HG03060 (cell line): ENCODE measurements around the gene ANKS1A.
"Not testable (repeated sequence)": the region's sequence is repeated elsewhere in the genome, so short reads cannot be mapped to it uniquely, and the experiment has no call there.

ENCODE experiments used
- ATAC-seq: cut with Tn5 transposase; IDR thresholded peaks from one replicate; pipeline ENCODE4 v1.9.1; 2021; ENCODE audit warnings: low read depth, moderate number of reproducible peaks; ENCODE audit not compliant: unreplicated experiment

Gene ANKS1A, protein sequence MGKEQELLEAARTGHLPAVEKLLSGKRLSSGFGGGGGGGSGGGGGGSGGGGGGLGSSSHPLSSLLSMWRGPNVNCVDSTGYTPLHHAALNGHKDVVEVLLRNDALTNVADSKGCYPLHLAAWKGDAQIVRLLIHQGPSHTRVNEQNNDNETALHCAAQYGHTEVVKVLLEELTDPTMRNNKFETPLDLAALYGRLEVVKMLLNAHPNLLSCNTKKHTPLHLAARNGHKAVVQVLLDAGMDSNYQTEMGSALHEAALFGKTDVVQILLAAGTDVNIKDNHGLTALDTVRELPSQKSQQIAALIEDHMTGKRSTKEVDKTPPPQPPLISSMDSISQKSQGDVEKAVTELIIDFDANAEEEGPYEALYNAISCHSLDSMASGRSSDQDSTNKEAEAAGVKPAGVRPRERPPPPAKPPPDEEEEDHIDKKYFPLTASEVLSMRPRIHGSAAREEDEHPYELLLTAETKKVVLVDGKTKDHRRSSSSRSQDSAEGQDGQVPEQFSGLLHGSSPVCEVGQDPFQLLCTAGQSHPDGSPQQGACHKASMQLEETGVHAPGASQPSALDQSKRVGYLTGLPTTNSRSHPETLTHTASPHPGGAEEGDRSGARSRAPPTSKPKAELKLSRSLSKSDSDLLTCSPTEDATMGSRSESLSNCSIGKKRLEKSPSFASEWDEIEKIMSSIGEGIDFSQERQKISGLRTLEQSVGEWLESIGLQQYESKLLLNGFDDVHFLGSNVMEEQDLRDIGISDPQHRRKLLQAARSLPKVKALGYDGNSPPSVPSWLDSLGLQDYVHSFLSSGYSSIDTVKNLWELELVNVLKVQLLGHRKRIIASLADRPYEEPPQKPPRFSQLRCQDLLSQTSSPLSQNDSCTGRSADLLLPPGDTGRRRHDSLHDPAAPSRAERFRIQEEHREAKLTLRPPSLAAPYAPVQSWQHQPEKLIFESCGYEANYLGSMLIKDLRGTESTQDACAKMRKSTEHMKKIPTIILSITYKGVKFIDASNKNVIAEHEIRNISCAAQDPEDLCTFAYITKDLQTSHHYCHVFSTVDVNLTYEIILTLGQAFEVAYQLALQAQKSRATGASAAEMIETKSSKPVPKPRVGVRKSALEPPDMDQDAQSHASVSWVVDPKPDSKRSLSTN

DNA sequence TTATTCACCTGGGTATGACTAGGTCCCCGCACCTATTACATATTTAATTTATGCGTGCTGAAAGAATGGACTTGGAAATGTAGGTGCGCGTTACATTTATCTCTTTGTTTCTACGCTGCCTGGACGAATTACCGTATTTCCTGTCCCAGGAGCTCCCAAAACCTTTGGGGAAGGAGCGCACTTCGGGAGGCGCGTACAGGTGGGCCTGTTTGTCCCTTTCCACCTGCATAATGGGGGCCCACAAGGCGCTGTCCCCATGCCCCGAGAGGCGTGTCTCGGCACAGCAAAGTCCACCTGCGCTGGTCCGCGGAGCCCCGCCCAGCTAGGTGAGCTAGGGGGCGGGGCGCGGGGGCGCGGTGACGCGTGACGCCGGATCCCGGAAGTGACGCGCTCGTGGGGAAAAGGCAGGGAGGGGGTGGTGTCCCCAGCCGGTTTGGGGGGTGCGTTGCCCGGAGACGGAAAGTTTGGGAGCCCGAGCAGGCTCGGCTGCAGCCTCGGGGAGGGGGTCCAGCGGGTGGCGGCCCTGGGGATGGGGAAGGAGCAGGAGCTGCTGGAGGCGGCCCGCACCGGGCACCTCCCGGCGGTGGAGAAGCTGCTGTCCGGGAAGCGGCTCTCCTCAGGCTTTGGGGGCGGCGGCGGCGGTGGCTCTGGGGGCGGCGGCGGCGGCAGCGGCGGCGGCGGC, at the start of gene ANKS1A:
TSS of gene ANKS1A (plus strand) at position 382 of the 682 bp plus-strand sequence. CDS start at position 530, 148 bp downstream.
- no peak for ATAC-seq

DNA sequence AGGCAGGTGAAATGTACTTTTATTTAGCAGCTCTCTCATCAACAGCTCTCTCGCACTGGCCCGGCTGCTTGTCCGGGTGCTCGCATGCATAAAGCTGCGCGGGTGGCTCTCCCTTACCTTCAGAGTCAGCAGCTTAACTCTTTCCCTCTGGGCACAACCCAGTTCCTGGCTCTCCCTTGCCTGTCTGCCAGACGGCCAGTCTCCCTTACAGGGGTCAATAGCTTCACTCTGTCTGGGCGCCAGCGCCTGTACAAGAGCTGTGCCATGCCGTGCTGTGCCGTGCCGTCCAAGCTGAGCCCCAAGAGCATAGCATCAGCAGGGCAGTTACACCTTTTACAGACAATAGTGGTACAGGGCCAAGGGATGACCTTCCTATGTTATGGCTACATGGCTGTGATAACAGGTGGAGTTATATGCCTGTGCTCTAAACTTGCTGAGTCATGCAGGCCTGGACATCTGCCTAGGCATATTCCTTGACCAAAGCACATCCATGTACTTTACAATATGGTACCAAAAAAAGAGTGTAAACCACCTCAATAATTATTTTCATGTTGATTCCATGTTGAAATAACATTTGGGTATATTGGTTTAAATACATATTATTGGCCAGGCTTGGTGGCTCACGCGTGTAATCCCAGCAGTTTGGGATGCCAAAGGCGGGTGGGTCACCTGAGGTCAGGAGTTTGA, 49.2 kb upstream of the ANKS1A start:
- no peak for ATAC-seq

DNA sequence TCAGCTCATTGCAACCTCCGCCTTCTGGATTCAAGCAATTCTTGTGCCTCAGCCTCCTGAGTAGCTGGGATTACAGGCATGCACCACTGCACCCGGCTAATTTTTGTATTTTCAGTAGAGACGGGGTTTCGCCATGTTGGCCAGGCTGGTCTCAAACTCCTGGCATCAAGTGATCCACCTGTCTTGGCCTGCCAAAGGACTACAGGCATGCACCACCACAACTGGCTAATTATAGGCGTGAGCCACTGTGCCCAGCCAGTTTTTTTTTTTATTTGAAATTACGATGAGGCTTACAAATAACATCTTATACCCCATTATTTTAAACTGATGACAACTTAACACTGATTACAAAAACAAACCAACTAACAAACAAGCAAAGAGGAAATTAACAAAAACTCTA, 40.0 kb upstream of the ANKS1A start:
- ATAC-seq = not testable (repeated sequence)

DNA sequence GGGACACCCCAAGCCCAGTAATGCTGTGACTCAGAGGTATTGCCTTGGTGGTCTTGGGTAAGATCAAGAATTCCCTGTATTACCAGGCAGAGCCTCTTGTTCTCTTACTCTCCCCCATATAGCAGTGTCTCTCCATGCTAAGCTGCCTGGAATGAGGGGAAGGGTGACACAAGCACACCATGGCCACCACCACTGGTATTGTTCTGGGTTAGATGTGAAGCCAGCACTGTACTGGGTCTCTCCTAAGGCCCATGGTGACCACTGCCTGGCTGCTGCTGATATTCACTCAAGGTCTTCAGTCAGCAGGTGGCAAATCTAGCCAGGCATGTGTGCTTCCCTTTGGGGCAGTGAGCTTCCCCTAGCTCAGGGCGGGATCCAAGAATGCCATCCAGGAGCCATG, 37.7 kb upstream of the ANKS1A start:
- ATAC-seq = no peak

DNA sequence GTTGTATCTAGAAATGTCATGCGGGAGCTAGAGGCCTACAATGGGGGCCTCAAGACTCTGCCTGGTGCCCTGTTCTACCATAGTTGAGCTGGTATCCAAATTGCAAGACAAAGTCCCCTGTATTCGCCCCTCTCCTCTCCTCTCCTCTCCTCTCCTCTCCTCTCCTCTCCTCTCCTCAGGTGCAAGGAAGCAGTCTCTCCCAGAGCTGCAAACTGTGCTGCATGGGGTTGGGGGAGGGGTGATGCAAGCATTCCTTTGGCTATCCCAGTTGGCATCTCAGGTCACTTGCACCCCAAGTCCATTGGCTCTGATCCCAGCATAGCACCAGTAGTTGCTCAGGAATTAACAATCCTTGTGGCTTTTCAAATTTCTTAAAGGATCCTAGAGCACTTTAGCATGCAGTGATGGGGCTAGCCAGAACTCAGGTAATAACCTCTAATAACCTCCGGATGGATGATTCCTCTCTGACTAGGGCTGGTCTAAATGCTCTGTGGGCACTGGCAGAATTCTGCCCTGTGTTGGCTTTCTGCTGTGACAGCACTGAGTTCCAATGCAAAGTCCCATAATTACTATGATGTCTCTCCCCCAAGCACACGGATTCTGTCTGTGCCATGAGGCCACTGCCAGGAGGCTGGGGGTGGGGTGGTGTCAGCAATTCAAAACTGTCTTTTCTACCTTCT, 36.5 kb upstream of the ANKS1A start:
- ATAC-seq = no peak

DNA sequence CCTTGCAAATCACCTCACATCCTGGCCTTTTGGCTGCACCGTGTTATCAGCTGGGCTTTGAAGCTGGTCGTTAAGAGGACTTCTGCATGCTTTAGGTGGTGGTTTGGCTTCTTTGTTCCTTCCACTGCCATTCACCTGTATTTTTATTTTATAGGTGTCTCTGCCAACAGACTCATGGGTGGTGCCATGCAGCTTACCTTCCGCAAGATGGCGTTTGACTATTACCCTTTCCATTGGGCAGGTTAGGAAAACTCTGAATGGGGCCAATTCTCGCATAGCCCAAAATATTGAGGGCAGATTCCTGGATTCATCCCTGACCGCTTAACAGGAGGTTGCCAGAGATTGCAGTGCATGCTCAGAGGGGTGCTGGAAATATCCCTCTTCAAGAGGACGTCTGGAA, 33.6 kb upstream of the ANKS1A start:
- ATAC-seq = no peak

DNA sequence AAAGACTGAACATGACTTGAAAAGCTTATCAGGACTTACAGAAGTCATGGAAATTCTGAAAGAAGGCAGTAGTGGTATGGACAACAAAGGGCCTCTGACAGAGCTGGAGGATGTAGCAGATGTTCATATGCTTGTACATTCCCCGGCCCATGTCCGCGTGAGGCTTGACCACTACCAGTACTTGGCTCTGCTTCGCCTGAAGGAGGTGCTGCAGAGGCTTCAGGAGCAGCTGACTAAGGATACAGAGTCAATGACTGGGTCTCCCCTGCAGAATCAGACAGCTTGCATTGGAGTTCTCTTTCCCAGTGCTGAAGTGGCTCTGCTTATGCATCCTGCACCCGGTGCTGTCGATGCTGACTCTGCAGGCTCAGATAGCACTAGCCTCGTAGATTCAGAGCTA, 30.4 kb upstream of the ANKS1A start:
- no peak for ATAC-seq

DNA sequence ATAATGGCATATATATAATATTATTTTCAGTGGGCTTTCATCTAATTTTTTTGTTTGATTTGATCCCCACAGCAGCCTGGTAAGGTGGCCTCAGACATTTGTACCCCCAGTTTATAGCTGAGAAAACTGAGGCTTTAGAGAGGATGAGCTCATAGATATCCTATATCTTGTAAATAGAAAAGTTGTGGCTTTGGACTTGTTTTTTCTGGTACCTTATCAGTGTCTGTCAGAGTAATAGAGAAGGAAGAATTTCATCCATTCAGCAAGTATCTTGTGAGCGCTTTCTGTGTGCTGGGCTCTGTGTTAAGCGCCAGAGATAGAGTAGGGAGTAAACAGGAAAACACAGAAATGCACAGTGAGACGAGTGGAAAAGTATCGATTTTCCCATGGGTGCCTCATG, 29.1 kb upstream of the ANKS1A start:
- no peak for ATAC-seq

DNA sequence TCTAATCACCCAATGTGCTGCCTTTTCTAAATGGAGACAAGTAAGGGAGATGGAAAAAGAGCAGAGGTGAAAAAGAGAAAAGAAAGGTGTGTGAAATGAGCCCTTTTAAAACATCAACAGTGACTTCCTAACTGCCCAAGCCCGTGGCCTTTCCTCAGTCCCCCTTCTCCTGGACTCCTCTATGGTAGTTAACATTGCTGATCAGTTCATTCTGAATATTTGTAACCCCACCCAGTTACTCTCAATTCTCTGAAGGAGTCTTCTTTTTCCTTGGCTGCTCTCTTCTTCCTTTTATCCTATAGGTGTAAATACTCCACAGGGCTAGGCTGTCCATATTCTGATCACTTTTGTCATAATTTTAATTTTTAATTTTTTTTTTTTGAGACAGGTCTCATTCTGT, 28.3 kb upstream of the ANKS1A start:
- no peak for ATAC-seq

DNA sequence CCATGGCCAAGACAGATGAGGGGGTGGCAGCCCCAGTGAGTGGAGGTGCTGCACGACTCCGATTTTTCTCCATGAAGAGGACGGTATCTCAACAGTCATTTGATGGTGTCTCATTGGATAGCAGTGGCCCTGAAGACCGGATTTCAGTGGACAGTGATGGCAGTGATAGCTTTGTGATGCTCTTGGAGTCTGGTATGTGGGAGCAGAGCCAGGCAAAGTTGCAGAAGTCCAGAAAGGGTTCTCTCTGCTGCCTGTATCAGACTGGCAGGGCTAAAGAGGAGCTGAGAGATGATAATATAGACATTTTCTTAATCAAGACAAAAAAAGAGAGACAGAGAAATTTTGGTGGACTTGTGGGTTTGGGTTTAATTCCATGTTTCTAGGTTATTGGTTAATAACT, 25.0 kb upstream of the ANKS1A start:
- no peak for ATAC-seq

DNA sequence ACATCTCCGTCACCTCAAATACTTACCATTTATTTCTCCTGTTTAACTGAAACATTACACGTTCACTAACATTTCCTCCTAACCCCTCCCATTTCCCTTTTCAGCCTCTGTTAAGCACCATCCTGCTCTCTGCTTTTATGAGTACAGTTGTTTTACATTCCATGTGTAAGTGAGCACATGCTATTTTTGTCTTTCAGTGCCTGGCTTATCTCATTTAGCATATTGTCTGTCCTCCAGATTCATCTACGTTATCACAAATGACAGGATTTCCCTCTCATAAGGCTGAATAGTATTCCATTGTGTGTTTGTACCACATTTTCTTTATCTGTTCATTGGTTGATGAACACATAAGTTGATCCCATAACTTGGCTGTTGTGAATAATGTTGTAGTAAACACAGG, 23.9 kb upstream of the ANKS1A start:
- no peak for ATAC-seq

DNA sequence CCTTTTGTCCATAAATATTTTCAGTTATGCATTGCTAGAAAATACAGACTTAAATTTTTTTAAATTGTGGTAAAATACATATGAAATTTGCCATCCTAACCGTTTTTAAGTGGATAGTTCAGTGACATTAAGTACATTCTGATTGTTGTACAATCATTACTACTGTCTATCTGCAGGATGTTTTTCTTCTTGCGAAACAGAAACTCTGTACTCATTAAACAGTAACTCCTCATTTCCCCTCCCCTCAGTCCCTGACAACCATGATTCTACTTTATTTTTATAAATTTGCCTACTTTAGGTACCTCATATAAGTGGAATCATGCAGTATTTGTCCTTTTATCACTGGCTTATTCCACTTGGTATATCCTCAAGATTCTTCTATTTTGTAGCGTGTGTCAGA, 22.5 kb upstream of the ANKS1A start:
- no peak for ATAC-seq

DNA sequence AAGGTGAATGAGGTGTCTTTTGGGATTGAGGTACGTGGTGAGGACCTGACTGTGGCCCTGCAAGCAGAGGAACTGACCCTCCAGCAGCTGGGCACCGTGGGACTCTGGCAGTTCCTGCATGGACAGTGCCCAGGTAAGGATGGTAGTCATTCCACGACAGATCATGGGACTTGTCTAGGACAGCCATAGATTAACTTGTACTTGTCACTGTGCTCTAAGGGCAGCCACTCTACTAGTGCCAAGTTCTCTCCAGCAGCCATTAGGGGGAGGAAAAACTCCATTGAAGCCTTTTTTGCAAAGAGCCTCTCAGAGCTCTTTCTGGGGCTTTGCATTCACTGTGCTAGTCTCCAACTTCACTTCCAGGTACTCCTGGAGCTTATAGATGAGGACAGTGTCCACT, 21.6 kb upstream of the ANKS1A start:
- ATAC-seq = no peak

DNA sequence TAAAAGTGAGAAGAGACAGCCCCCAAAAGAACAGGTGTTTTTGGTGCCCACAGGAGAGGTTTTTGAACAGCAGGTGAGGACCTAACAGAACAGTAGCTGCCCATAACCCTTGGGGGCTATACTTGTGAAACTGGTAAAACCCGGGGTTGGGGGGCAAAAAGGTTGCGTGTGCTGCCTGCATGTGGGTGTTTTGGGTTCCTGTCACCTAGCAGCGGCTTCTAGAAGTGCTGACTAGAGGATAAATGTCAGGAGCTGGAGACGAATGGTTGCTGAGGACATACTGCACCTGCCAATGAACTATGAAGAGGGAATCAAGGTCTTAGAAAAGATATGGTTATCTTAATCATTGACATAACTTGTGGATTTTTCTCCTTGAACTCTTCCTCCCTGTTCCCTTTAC, 17.2 kb upstream of the ANKS1A start:
- no peak for ATAC-seq

DNA sequence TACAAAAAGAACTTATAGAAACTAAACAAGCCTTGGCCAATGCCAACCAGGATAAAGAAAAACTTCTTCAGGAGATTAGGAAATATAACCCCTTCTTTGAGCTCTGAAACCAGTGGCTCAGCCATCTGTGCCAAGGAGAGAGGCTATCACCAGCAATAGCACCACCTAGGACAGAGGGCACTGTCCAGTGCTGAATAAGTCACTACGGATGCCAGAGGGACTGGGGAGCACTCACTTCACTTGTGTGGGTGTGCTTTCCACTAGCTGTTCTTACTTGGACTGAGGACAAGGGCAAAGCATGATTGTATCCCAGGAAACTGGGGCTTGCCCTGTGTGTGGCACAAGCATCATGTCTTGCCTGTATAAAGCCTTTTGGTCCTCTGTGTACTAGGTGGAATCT, 16.7 kb upstream of the ANKS1A start:
- no peak for ATAC-seq

DNA sequence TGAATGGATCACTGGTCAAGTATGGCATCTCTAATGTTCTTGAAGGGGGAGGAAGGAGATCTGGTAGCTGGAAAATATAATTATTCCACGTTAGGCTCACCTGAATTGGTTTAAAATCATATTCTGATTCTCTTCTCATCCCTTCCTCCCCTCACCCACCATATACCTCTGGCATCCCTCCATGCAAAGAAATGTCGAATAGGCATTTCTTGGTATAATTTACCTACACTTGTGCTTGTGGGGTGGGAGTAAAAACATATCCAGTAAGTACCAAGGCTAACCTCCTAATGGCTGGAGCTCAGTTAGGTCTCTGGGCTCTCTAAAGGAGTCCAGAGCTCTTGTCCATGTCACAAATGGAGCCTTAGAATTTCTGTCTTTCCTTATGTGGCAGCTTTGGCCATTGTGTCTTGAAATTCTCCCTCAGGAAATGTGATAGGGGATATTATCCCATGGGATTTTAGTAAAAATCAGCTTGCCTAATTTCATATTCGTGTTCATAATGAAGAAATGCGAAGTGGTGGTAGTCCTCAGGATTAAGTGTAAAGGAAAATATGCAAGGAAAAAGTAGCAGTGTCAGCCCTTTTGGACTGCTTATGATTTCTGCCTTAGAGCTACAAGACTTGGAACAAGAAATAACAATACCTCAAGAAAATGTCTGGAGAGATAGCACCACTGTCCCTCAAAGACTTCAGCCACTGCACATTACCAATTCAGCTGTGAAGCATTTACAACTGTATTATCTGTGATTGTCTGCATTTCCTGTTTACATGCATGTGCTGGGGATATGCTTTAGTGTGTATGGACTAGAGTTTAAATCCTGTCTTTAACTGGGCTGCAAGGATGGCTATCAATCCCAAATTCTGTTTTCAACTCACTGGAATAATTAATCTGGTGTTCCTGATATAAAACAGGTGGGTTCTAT, 13.5 kb upstream of the ANKS1A start:
- ATAC-seq = no peak

DNA sequence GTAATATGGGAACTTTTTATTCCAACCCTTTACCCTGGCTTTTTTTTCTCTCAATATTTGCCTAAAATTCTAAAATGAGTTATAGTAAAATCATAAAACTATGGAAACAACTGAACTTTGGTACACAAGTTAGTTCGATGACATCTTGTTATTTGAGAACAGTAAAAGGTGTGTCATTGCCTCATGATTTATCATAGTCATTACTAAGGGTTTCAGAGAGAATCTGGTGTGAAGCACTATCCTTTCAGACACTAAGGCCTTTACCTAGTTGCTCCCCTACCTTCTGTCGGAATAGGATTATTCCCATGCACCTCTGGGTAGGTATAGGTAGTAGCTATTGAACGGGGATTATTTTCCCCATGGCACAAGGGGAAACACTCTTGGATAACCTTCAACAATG, 12.6 kb upstream of the ANKS1A start:
- no peak for ATAC-seq

DNA sequence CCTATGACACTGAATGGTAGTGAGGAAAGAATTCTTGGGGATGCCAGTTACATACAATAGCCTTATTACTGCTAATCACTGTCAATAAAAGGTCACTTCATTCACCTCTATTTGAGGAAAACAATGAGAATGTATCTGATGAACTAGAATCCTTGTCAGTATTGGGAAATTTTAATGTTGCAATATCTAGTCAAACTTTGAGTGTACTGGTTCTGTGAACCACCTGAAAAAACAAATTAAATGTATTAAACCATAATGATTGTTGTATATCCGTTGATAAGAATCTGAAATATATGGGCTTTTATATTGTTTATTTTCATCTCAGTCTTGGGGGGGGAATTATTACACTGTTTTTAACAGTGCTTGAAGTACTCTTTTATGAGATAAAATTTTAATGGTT, 11.8 kb upstream of the ANKS1A start:
- ATAC-seq = no peak
